ENCODE measurements around the gene AQP9.

Gene AQP9

GRCh38 chr15:58134886-58135285 lies 3.3 kb upstream of the AQP9 start:
- no peak for ATAC-seq
- no peak for TF ChIP-seq SNAI2 (CRISPR knock-in tag; IDR thresholded peaks at IDR 0.05)
- no peak for TF ChIP-seq ZFP30 (CRISPR knock-in tag; IDR thresholded peaks at IDR 0.05)
- no peak for TF ChIP-seq RARB (CRISPR knock-in tag; IDR thresholded peaks at IDR 0.05)
- no peak for TF ChIP-seq ISL1 (CRISPR knock-in tag; IDR thresholded peaks at IDR 0.05)
- no peak for TF ChIP-seq ZFP3 (CRISPR knock-in tag; IDR thresholded peaks at IDR 0.05)
- no peak for TF ChIP-seq PATZ1 (CRISPR knock-in tag; IDR thresholded peaks at IDR 0.05; ENCODE audit: borderline replicate concordance)
- TF ChIP-seq ARNTL (CRISPR knock-in tag; IDR thresholded peaks at IDR 0.05; ENCODE audit: borderline replicate concordance, low read depth): no peak
- no peak for TF ChIP-seq PPARA (CRISPR knock-in tag; IDR thresholded peaks at IDR 0.05; ENCODE audit: borderline replicate concordance)
- no peak for TF ChIP-seq ZNF8 (CRISPR knock-in tag; IDR thresholded peaks at IDR 0.05)

GRCh38 chr15:58135511-58136174 lies 2.5 kb upstream of the AQP9 start:
- ATAC-seq: no peak
- TF ChIP-seq ZNF565 (CRISPR knock-in tag; conservative IDR thresholded peaks at IDR 0.05; ENCODE audit: low read depth): no peak
- no peak for TF ChIP-seq RARB (CRISPR knock-in tag; IDR thresholded peaks at IDR 0.05)
- no peak for TF ChIP-seq PATZ1 (CRISPR knock-in tag; IDR thresholded peaks at IDR 0.05; ENCODE audit: borderline replicate concordance)
- no peak for TF ChIP-seq TOX (CRISPR knock-in tag; IDR thresholded peaks at IDR 0.05; ENCODE audit: borderline replicate concordance)
- no peak for TF ChIP-seq ZNF8 (CRISPR knock-in tag; IDR thresholded peaks at IDR 0.05)
- no peak for TF ChIP-seq SNAI2 (CRISPR knock-in tag; IDR thresholded peaks at IDR 0.05)
- TF ChIP-seq GLIS3 (CRISPR knock-in tag; IDR thresholded peaks at IDR 0.05): no peak

GRCh38 chr15:58136731-58137130 lies 1.4 kb upstream of the AQP9 start:
- TF ChIP-seq ZC3H10 (CRISPR knock-in tag; IDR thresholded peaks at IDR 0.05) (no peak), ESRRG (CRISPR knock-in tag; IDR thresholded peaks at IDR 0.05) (no peak), BACH2 (CRISPR knock-in tag; IDR thresholded peaks at IDR 0.05; ENCODE audit: borderline replicate concordance) (no peak), ZNF70 (CRISPR knock-in tag; IDR thresholded peaks at IDR 0.05) (no peak), ARNTL (CRISPR knock-in tag; IDR thresholded peaks at IDR 0.05; ENCODE audit: borderline replicate concordance, low read depth) (no peak), POU6F1 (CRISPR knock-in tag; IDR thresholded peaks at IDR 0.05; ENCODE audit: borderline replicate concordance, low read depth) (no peak), ZNF565 (CRISPR knock-in tag; conservative IDR thresholded peaks at IDR 0.05; ENCODE audit: low read depth) (no peak)
- ATAC-seq: no peak

- no peak for TF ChIP-seq BACH2 (CRISPR knock-in tag; IDR thresholded peaks at IDR 0.05; ENCODE audit: borderline replicate concordance)
- TF ChIP-seq PATZ1 (CRISPR knock-in tag; IDR thresholded peaks at IDR 0.05; ENCODE audit: borderline replicate concordance): no peak
- TF ChIP-seq ZFP3 (CRISPR knock-in tag; IDR thresholded peaks at IDR 0.05): no peak
- no peak for TF ChIP-seq CSDC2 (CRISPR knock-in tag; IDR thresholded peaks at IDR 0.05)
- no peak for TF ChIP-seq TSHZ2 (CRISPR knock-in tag; IDR thresholded peaks at IDR 0.05)
- ATAC-seq: no peak
Observed at GRCh38 chr15:58137686-58138085, 495 bp upstream of the AQP9 start.
